Uterus (tissue), 4 donors: Measurements from ENCODE around the gene TCP11L1. TPM values are rescaled to one million over a fixed set of nuclear protein-coding genes. Genes with fewer than 3 reads are reported as not detected.
A peak's percentile ranks its signal among the peaks of the same experiment; 100 is the strongest.
"Not testable (repeated sequence)": the region's sequence is repeated elsewhere in the genome, so short reads cannot be mapped to it uniquely, and the experiment has no call there.

Experiments
- DNase-seq, 2 donors: peaks; one replicate each; pipeline ENCODE4 v3.0.0-alpha.2; 2019 to 2020
- H3K27ac ChIP-seq, 2 donors: fragments of 200-600 bp; sonication (generic); 1 replicate in 1 of 2; 2 replicates in 1 of 2; pipeline ENCODE4 v1.5.1; 2016 to 2018
- H3K27me3 ChIP-seq, 2 donors: fragments of 200-600 bp; sonication (generic); one replicate each; pipeline ENCODE4 v1.5.1; 2018 to 2019; ENCODE audit warnings: control low read depth in 1 of 2
- H3K36me3 ChIP-seq, 2 donors: fragments of 200-600 bp; sonication (generic); one replicate each; pipeline ENCODE4 v1.5.1; 2019; ENCODE audit warnings: control low read depth in 1 of 2
- H3K4me1 ChIP-seq, 2 donors: fragments of 200-600 bp; sonication (generic); one replicate each; pipeline ENCODE4 v1.5.1; 2018 to 2019; ENCODE audit warnings: control low read depth in 1 of 2
- H3K4me3 ChIP-seq, 2 donors: fragments of 200-600 bp; sonication (generic); 1 replicate in 1 of 2; 2 replicates in 1 of 2; pipeline ENCODE4 v1.5.1; 2018 to 2019; ENCODE audit warnings: mild to moderate bottlenecking in 1 of 2
- H3K9me3 ChIP-seq, 2 donors: fragments of 200-600 bp; sonication (generic); one replicate each; pipeline ENCODE4 v1.5.1; 2019; ENCODE audit warnings: control low read depth in 1 of 2
- CTCF ChIP-seq, 4 experiments: fragments of 200-600 bp in 2 of 4; fragments of 450-650 bp in 2 of 4; sonication (generic) in 2 of 4; IDR thresholded peaks; one replicate each; pipeline ENCODE4 v1.5.1; 2016 to 2019; ENCODE audit warnings: antibody characterized with exemption in 4 of 4, mild to moderate bottlenecking in 2 of 4, moderate library complexity in 1 of 4
- POLR2A ChIP-seq, 2 donors: fragments of 450-650 bp; IDR thresholded peaks; one replicate each; pipeline ENCODE4 v1.6.1; 2016; ENCODE audit warnings: antibody characterized with exemption in 2 of 2, mild to moderate bottlenecking in 1 of 2, moderate library complexity in 1 of 2
- intact Hi-C: fragments of 100-400 bp; cut with DNase I; formaldehyde crosslinking; loops from one replicate; pipeline ENCODE4 v1.15.1; 2023; ENCODE audit warnings: low total_unique reads
- total RNA-seq, 4 donors: library from RNA; depleted of rRNA in 3 of 4; stranded (reverse); fragments of >200 nt in 3 of 4; gene quantifications; one replicate each; pipeline versions ENCODE4 v1.1.0 to v1.2.4, GENCODE V29; 2014 to 2023
- donor health status: DM: yes; HTN: yes; CAD: no.

The TCP11L1 gene
- total RNA-seq, 4 donors from 2014 or later = 4.6 to 26.8 (median 23.3) TPM

DNA sequence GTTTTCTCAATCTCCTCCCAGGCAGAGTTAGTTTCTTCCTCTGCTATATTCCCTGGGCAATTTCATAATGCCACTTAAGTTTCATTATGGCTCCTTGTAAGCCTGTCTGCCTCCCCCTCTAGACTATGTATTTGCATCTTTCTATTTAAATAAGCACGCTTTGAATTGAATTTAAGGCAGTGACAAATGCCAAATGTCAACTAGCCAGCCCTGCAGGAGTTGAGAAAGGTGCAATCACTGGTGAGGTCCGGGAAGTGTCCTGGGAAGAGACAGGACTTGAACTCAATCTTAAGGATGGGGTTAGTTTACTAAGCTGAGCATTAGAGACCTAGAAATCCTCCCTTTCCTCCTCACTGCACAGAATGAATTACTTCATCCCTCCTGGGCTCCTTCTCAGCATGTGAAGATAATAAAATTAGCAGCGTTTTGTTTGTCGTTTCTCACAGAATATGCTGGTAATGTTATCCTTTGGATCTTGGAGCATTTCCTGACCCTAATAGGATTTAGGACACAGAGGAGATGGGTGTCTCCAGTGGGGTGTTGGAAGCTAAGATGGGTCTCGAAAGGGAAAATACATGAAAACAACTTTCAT, 1.6 kb downstream of the TCP11L1 start:
- intact Hi-C loops = no loop called here
- TF ChIP-seq POLR2A (IDR thresholded peaks at IDR 0.05) = no peak
- TF ChIP-seq CTCF (IDR thresholded peaks at IDR 0.05) = no peak
- peak overlapping the region in 1 of 2 donors; percentile 0 for H3K4me3 ChIP-seq
- peak overlapping the region in 1 of 2 donors; percentile 99 for H3K27ac ChIP-seq
- H3K27me3 ChIP-seq = no peaks in the 10 kb centered on the region
- no peaks in the 10 kb centered on the region for H3K36me3 ChIP-seq
- H3K9me3 ChIP-seq = no peaks in the 10 kb centered on the region
- no peaks in the 10 kb centered on the region for H3K4me1 ChIP-seq
- DNase-seq = no peak

- intact Hi-C loops = no loop called here
Measured at GRCh38 chr11:33043221-33043830, 4.0 kb downstream of the TCP11L1 start.

GRCh38 chr11:33044285-33044756, 4.9 kb downstream of the TCP11L1 start:
- Histone ChIP-seq H3K9me3 (no peaks in the 10 kb centered on the region), H3K27ac (no peak overlapping the region), H3K27me3 (no peaks in the 10 kb centered on the region), H3K4me3 (no peak overlapping the region), H3K36me3 (no peaks in the 10 kb centered on the region), H3K4me1 (no peaks in the 10 kb centered on the region)
- intact Hi-C loops = no loop called here
- no peak for DNase-seq
- TF ChIP-seq POLR2A (IDR thresholded peaks at IDR 0.05) = no peak
- TF ChIP-seq CTCF (IDR thresholded peaks at IDR 0.05) = no peak

More at GRCh38 chr11:33043221-33043830, 4.0 kb downstream of the TCP11L1 start:
- no peak overlapping the region for H3K27ac ChIP-seq
- TF ChIP-seq CTCF (IDR thresholded peaks at IDR 0.05) (no peak), POLR2A (IDR thresholded peaks at IDR 0.05) (no peak)
- H3K27me3 ChIP-seq = no peaks in the 10 kb centered on the region
- no peaks in the 10 kb centered on the region for H3K4me1 ChIP-seq
- no peak for DNase-seq
- H3K9me3 ChIP-seq = no peaks in the 10 kb centered on the region
- no peak overlapping the region for H3K4me3 ChIP-seq
- H3K36me3 ChIP-seq = no peaks in the 10 kb centered on the region

- H3K27ac ChIP-seq = no peak overlapping the region
- intact Hi-C loops = no loop called here
- H3K27me3 ChIP-seq = no peaks in the 10 kb centered on the region
- no peak for TF ChIP-seq CTCF (IDR thresholded peaks at IDR 0.05)
- TF ChIP-seq POLR2A (IDR thresholded peaks at IDR 0.05) = no peak
- H3K9me3 ChIP-seq = no peaks in the 10 kb centered on the region
- no peak for DNase-seq
- H3K4me1 ChIP-seq = no peaks in the 10 kb centered on the region
- H3K4me3 ChIP-seq = no peak overlapping the region
- no peaks in the 10 kb centered on the region for H3K36me3 ChIP-seq
Measured at GRCh38 chr11:33045551-33046255, 6.3 kb downstream of the TCP11L1 start.

GRCh38 chr11:33048701-33049100, 9.3 kb downstream of the TCP11L1 start:
- H3K4me3 ChIP-seq, H3K27me3 ChIP-seq, H3K9me3 ChIP-seq, H3K27ac ChIP-seq, H3K4me1 ChIP-seq, H3K36me3 ChIP-seq, intact Hi-C loops, DNase-seq: not testable (repeated sequence)

DNA sequence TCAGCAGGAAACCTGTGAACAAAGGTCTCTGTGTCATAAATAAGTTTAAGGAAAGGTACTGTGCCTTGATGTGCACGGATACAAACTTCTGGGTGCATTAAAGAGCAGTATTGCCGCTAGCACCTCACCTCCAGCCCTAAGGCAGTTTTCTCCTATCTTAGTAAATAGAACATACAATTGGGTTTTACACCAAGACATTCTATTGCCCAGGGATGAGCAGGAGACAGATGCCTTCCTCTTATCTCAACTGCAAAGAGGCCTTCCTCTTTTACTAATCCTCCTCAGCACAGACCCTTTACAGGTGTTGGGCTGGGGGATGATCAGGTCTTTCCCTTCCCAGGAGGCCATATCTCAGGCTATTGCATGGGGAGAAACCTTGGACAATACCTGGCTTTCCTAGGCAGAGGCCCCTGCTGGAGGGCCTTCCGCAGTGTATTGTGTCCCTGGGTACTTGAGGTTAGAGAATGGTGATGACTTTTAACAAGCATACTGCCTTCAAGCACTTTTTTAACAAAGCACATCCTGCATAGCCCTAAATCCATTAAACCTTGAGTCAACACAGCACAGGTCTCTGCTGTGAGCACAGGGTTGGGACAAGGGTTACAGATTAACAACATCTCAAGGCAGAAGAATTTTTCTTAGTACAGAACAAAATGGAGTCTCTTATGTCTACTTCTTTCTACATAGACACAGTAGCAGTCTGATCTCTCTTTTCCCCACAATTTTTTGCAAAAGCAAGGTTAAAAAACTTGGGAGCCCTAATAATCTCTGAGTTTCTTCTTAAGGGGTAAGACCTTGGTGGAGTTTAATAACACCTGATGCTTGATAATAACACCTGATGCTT, 10.4 kb downstream of the TCP11L1 start:
- DNase-seq, H3K4me1 ChIP-seq, H3K9me3 ChIP-seq, intact Hi-C loops, H3K27ac ChIP-seq, H3K36me3 ChIP-seq, H3K27me3 ChIP-seq, H3K4me3 ChIP-seq: not testable (repeated sequence)
